Hindlimb muscle (tissue), 1 donor: ENCODE results near the gene LHFPL6. TPM values are rescaled to one million over a fixed set of nuclear protein-coding genes. Genes with fewer than 3 reads are reported as not detected.

Source experiments
- DNase-seq: peaks from one replicate; pipeline ENCODE4 v3.0.0-alpha.2; 2013
- polyA plus RNA-seq: library from polyadenylated mRNA; unstranded; fragments of 120-200 nt; gene quantifications from one replicate; pipeline ENCODE4 v1.2.1, GENCODE V29; 2013; ENCODE audit not compliant: insufficient read length

LHFPL6 gene
- polyA plus RNA-seq, 1 donor: 71.0 TPM

DNA sequence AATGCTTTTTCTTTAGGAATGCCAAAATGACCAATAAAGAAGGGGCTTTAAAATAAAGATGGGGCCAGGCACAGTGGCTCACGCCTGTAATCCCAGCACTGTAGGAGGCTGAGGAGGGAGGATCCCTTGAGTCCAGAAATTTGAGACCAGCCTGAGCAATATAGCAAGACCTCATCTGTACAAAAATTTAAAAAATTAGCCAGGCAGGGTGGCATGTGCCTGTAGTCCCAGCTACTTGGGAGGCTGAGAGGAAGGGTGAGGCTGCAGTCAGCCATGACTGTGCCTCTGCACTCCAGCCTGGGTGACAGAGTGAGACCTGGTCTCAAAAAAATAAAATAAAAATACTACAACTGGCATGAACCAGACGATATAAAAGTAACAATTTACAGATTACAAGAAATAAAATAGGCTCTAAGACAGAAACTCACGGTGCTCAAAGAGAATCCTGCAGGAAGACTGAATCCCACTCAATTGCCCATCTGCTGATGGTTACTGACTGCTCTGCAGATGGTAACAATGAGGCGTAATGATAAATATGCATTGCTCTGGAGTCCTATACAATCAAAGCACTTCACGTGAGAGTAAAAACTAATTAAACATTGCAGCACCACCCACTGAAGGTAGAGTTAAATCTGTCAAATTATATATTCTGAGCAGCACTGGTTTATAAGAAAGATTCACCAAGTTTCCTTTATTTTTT is 93.2 kb downstream of the LHFPL6 start:
- no peak for DNase-seq

DNA sequence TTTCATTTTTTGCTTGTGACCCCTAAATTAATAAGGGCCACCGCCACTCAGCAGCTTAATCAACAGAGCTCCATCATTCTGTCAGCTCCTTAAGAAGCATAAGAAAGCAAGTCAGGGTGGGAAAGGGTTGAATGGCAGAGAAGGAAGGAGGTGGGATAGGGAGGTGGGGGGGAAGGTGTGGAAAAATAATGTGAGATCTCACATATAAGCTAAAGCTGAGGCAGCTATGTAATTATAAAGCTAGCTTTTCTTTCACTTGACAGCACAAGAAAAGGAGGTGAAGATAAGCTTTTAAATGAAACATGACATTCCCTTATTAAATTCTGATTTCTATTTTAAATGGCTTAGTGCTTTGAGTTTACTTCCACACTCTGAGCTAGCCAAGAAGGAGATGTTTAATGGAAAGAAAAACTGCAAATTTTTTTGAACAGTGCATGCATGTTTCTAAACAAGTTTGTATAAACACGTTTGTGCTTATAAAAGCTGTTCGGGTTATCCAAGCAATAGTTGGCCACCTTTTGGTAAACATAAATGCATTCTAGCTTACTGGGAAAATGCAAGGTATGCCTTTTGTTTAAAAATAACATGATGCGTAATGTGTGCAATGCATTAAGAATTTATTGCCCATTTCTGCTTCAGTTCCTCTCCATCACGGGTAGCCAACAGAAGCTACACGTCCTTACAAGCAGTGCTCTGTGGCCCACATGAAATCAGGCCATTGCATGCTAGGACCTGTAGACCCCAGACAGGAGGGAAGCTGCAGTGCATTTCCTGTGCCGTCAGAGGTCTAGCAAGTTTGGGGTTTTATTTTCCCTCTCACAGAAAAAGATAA is 96.2 kb downstream of the LHFPL6 start:
- no peak for DNase-seq

DNA sequence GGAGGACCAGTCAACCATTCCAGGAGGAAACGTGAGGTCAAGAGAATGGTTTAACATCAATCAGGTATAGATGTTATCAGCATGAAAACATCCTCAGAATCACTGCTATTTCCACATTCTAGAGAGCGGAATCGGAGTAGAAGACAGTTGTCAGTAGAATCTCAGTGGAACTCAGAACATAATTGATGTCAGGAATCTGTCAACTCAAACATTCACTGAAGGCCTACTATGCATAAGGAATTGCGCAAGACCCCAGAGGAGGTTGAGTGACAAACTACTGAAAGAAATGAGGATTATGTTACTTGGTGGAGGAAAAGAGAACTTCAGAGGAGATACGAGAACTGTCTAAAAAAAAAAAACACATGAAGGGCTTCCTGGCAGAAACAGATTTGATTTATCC is 97.8 kb downstream of the LHFPL6 start:
- no peak for DNase-seq

DNA sequence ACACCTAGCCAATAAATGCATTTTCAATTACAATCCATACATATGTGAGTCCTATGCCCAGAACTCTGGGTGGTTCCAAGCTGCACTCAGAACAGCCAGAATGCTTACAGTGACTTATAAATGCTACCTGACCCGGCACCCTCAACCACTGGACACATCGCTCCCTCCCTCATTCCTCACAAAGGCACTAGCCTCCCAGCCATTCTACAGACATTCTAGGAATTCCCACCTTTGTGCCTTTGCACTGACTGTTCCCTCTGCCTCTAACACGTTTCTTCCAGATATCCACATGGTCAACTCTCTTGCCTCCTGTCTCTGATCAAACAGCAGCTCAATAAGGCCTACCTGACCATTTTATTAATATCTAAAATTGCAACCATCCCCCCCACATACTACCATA is 99.9 kb downstream of the LHFPL6 start:
- no peak for DNase-seq

DNA sequence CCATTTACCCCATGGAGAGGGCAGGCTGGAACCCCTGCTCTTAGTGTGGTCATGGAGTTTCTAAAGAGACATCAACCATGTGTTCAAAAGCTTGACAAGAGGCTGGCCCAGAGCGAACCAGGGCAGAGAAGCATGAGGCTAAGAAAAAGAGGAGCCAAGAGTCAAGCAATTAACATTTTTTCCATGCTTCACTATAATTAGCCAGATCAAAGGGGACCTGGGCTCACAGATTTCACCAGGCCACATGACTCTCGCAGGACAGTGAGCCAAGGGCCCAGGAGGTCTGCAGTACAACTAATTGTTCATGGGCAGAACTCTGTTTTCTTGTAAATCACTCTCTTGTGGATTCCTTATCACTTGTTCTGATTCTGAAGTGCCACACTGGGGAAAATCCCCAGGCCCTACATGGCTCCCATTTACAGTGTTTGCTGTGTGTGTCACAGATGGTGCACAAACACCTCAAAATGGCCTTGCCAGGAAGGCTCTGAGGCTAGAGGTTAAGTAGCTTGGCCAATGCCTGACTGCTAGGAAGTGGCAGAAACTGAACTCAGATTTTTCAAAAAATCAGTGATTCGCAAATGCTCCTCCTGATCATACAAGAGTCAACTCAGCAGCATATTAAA is 101.2 kb downstream of the LHFPL6 start:
- no peak for DNase-seq

DNA sequence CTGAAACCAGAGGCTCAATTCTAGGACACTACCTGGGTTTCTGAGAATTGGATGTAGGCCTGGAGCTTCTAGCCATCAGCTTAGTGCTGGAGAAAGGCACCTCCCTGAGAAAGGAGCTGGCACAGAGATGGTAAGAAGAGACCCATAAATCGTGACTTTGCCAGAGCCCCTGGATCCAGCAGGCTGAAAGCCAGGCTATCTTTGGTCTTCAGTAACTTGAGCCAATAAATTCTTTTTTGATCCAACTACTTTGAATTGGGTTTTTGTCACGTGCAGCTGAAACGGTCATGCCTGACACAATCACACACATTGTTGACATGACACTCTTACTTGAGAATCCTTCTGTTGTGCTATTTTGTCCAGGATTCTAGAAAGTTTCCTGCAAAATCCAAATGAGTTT is 103.4 kb downstream of the LHFPL6 start:
- DNase-seq: no peak

DNA sequence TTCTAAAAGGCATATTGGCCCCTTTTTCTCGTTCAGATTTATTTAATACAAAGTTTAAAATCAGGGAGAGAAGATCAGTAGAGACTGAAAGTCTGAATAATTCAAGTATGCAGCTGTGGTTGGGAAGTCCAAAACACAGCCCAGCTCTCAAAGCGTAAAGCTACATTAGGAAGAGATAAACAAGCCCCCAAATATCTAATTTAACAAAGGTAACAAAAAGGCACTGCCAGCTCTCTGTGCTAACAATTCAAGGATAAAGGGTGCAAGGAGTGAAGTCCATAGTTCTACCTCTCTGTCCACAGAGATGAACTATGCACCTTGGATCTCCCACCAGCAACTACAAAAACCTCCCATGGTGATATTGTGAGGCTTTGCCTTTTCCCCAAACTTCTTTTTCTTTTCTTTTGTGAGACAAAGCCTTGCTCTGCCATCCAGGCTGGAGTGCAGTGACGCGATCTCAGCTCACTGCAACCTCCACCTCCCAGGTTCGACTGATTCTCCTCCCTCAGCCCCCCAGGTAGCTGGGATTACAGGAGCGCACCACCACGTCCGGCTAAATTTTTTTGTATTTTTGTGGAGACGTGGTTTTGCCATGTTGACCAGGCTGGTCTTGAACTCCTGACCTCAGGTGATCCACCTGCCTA is 104.4 kb downstream of the LHFPL6 start:
- DNase-seq: no peak

DNA sequence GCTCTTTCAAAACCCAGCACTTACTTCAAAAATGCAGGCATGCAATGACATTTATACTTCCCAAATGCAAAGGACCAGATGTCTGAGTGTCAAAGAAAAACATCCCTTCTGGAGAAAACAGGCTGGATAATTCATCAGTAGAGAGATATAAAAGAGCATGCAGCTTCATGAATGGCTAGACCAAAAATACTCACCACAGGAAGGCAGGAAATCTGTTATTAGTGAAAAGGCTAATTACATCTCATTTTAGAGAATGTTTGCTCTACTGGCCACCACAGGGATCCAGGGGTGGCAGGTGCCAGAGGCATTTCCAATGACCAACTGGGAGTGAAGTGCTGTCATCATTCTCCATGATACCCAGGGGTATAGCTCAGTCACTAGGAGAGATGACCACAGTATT is 106.5 kb downstream of the LHFPL6 start:
- DNase-seq: no peak

DNA sequence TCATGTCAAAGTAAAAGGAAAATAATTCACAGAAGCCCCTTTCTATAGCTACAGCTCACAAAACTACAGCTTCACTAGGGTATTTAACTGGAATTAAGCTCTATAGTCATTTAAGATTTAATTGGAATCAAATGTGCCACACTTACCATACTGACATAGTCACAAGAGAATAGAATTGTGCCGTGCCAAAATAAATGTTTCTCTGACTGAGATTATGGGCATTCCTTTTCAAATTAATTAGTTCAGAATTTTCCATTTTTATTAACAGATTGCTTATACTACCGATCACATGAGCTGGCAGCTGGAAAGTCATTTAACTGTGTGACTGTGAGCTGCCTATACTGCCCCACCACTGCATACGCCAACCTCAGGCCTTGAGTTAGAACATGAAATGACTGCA is 108.4 kb downstream of the LHFPL6 start:
- DNase-seq: no peak

DNA sequence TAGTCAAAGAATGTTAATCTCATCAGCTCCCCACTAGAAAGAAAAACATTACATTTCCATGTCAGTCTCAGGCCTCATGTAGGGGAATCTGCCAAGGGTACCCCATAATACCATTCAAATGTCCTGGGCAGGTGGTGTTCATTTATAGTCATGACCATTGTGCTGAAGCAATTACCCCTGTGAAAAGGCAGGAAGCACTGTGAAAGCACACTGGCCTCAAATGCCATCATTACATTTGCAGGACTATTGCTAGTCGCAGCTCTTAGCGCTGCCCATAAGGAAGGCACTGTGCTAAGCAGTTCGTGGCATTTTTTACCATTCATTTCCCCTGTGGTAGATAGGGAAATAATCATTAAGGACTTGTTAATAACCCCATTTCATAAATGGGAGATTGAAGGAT is 109.0 kb downstream of the LHFPL6 start:
- no peak for DNase-seq

DNA sequence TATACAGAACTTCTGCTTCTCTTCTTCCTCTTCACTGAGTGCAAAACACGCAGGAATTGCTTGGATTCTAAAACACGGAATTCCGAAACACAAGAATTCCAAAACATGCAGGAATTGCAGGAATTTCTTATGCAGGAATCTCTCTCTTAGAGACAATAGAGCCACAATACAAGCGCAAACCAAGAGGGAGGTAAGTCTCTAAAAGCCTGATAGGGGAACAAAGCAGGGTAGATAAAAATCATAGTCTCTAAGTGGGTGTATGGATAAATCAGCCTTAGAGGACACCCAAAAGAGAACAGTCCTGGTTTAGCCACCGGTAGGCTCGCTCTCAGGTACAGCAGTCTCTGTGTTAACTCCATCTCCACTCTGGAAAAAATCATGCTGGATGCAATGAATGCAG is 112.9 kb downstream of the LHFPL6 start:
- no peak for DNase-seq

DNA sequence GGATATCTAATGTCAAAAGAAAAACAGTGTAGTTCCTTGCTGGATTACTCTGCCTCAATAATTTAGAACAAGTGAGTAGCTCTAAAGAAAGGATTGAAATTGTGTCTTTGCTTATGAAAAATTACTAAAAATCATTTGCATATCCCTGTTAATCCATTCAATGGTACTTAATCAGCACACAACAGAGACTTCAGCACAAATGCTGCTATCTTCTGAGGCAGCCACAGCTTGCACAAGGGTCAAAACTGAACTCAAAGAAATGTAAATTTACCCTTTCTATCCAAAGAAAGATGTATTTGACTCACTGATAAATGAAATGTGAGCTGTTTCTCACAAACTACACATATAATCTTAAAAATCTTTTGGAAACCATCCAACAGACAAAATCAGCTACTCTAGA is 116.2 kb downstream of the LHFPL6 start:
- DNase-seq: no peak

DNA sequence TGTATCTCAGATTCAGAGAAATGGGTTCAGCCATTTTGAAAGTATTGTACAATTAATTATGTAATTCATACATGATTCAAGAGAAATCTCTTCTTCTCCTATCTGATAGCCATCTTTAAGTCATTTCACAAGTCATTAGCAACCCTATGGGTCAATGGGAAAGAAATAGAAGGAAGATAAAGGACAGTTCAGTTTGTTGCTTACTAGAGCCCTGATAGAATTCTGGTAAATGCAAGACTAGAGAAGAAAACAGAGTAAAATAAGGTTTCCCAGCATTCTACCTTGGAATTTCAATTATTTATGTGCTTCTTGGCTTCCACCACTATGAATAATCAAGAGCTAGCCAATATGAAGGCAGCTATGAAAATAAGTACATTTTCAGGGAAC is 117.7 kb downstream of the LHFPL6 start:
- no peak for DNase-seq

DNA sequence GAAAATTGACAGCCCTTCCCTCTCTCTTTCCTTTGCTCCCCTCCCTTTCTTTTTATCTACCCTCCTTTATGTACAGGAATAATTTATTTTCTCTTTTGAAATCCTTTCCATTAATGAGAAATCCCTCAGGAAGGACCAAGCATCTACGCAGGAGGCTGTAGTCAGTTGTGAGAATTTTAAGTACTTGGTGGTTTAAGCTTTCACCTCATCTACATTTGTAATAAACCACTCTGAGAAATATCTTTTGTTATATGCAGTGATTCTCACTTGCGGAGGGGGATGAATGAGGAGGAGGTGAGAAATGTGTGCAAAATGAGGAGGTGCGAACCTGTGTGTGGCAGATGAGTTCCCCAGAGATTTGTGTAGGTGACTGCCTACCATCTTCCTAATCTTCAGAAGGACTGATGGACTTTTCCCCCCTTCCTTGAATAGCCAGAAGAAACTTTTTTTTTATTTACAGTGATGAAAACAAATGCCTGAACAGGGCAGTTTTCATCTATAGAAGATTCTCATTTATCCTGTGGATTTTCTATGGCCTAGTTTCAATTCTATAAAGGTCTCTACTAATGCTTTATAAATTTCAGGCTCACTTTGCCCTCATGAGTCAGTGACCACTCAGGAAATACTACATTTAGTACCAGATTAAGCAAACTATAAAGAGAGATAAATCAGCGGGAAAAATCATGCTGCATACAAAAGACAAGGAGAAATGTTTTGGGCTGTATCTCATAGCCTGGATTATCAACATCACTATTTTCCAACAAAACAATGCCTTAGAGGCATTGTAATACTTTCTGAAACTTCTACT is 118.3 kb downstream of the LHFPL6 start:
- no peak for DNase-seq

DNA sequence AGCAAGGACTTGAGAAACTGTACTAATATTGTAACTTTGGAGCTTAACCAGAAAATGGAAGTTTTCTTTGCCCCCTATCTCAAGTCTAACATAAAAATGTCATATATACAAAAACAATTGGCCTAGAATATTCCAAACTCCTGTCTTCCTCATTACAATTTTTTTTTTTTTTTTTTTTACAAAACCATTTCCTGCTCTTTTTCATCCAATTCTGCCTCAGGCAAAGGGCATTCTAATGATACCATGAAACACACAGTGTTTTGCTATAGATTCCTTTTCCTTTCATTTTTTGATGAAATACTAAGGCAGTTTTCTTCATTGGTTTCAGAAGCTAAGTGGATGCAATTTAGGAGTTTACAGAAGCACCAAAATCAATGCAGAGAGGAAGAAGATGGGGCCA is 119.7 kb downstream of the LHFPL6 start:
- no peak for DNase-seq

DNA sequence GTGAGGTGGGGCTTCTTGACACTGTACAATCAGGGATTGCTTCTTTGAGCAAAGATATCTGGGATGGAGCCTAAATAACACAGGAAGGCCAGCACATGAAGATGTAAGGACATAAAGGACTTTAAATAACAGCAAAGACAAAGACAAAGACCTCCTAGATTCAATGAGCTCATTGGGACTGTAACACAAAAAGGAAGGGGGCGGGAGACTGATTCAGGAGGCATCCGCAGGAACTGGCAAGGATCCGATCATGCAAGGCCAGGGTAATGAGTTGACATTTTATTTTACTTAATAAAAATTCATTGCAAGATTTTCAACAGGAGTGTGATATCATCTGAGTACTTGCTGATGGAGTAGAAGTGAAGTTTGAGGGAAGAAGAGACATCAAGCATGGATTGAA is 121.5 kb downstream of the LHFPL6 start:
- DNase-seq: no peak

DNA sequence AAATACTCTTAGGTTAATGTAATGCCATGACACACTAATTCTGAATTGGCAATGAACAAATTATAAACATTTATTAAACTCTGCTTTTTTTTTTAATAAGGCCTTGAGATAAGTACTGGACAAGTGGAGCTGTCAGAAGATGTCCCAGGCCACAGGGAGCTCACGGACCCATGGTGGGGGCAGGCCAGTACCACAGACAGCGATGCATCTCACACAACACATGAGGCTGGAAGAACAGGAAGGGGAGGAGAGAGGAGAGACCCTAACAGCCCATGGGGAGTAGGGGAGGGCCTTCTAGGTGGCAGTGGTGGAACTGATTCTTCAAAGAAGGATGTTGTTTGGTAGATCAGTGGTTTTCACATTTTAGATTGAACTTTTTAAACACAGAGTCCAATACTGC is 128.4 kb downstream of the LHFPL6 start:
- no peak for DNase-seq

DNA sequence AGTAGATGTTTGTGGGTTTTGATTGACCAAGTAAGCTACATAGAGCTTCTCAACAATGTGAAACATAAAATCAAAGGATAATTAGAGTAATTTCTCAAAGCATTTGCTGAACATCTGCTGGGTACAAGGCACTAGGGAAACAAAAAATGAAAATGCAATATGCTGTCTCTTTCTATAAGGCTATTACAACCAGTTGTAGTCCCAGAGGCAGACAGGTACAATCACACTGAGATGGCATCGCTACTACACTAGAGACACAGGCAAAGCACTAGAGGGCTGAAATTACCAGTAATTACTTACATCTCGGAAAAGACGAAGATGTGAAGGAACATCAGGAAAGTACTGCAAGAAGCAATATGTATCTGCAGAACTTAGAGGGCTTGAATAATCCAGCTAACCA is 133.3 kb downstream of the LHFPL6 start:
- no peak for DNase-seq

DNA sequence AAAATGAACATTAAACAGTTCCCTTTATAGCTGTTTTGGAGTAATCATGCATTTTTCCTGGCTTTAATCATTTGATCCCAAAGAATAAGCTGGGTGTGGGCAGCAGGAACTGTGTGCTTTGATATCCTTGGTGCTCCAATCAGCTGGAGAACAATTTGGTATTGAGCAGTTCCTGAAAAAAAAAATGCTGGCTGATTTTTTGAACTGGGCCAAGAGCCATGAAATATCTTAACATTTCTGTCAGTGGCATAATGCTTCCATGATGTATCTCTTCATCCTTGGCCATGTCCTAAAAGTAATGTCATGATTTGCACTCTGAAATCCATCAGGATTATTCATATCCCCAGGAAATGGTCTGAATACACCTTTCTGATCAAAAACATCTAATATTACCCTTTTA is 134.7 kb downstream of the LHFPL6 start:
- no peak for DNase-seq

DNA sequence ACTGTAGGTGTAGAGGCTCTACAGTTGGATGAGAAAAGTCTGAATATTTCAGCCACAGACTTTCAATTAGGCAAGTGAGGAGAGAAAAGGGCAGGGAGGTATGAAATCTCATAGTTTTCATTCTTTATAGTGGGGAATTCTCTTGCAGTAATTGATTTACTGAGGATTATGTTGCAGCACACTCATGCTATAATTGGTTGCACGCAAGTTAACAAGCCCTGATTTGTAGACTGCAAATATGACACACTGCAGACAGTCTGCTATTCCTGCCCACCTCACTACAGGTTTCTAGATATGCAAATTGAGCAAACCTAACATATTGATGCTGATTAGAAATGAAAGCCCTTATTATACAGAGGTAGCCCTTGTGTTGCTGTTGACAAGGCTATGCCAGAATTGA is 139.4 kb downstream of the LHFPL6 start:
- no peak for DNase-seq

DNA sequence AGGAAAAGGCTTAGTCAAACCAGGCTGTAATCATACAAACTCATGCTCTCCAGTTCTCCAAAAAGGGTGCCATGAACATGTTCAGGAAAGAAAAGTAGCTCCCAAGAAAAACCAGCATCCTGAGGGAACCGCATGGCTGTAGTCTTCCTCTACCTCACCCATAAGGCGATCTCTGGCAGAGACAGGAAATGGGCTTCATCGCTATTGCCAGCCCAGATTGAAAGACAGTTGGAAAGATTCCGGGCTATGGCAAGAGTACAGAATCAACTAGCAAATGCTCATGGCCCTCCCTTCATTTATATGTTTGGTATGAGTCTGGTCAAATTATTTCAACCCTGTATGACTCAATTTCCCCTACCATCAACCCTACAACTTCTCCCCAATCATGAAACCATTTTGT is 140.1 kb downstream of the LHFPL6 start:
- no peak for DNase-seq

DNA sequence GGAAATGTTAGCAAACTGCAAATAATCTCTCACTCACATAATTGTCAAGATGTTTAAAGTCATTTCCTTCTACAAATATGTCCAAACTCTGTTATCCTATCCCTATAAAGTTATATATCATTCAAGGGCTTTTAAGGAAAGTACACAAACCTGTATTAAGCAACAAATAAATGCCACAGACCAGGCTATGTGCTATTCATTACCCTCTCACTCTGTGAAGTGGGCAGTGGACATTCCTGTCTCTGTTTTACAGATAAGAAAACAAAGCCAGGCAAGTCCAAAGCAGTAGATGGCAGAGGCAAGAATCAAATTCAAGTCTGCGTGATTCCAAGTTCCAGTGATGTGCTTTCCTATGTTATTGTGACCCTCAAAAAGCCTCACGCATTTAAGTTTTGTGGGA is 140.6 kb downstream of the LHFPL6 start:
- no peak for DNase-seq
